A673 (cell line): Measurements from ENCODE around the gene CD9. TPM values are rescaled to one million over a fixed set of nuclear protein-coding genes. Genes with fewer than 3 reads are reported as not detected.

Experiments used
- BruUV-seq: library from RNA; stranded (reverse); fragments of 400-500 nt; replicated peaks from 2 replicates; lab custom pipeline; 2021; lab: Mats Ljungman, UMichigan
- CTCF ChIA-PET: fragments of 300-600 bp; sonication (Branson Sonifier 250); formaldehyde crosslinking; loops from one replicate; lab custom pipeline; 2022; ENCODE audit warnings: antibody characterized with exemption; lab: Charles Lee
- POLR2A ChIA-PET: fragments of 300-600 bp; sonication (Branson Sonifier 250); formaldehyde crosslinking; loops from one replicate; lab custom pipeline; 2022; ENCODE audit warnings: antibody characterized with exemption; ENCODE audit not compliant: low non-redundant PET; lab: Charles Lee
- DNase-seq: peaks from one replicate; pipeline ENCODE4 v3.0.0-alpha.2; 2015; ENCODE audit warnings: low spot score
- H3K27ac ChIP-seq: fragments of 200-600 bp; sonication (generic); 2 replicates; pipeline ENCODE4 v1.5.1; 2016; ENCODE audit warnings: mixed run types, low read depth, mild to moderate bottlenecking, mixed read lengths, antibody characterized with exemption, low read length; ENCODE audit not compliant: poor library complexity, severe bottlenecking
- H3K27me3 ChIP-seq: fragments of 200-600 bp; sonication (generic); replicated peaks from 2 replicates; pipeline ENCODE4 v1.6.1; 2017; ENCODE audit warnings: mixed run types, low read depth, mild to moderate bottlenecking, mixed read lengths, antibody characterized with exemption, low read length; ENCODE audit not compliant: insufficient read depth, poor library complexity
- H3K36me3 ChIP-seq: fragments of 200-600 bp; sonication (generic); 2 replicates; pipeline ENCODE4 v1.6.1; 2016; ENCODE audit warnings: mixed run types, mild to moderate bottlenecking, mixed read lengths, antibody characterized with exemption, low read length; ENCODE audit not compliant: insufficient read depth, poor library complexity, severe bottlenecking
- H3K4me1 ChIP-seq: fragments of 200-600 bp; sonication (generic); 2 replicates; pipeline ENCODE4 v1.6.1; 2017; ENCODE audit warnings: mixed run types, mild to moderate bottlenecking, mixed read lengths, antibody characterized with exemption, low read length; ENCODE audit not compliant: insufficient read depth, poor library complexity, severe bottlenecking
- H3K4me3 ChIP-seq: fragments of 200-600 bp; sonication (generic); 2 replicates; pipeline ENCODE4 v1.5.1; 2016; ENCODE audit warnings: low read depth, mixed run types, mild to moderate bottlenecking, mixed read lengths, low read length; ENCODE audit not compliant: poor library complexity, severe bottlenecking
- H3K9me3 ChIP-seq: fragments of 200-600 bp; sonication (generic); 2 replicates; pipeline ENCODE4 v1.6.1; 2016; ENCODE audit warnings: mixed run types, low read depth, mild to moderate bottlenecking, mixed read lengths, antibody characterized with exemption, low read length; ENCODE audit not compliant: poor library complexity, severe bottlenecking
- CTCF ChIP-seq: fragments of 300-800, 200-600 bp; sonication (generic); conservative IDR thresholded peaks from 2 replicates; pipeline ENCODE4 v1.5.1; 2017; ENCODE audit warnings: low read depth, mild to moderate bottlenecking, antibody characterized with exemption, low read length, moderate library complexity, mixed read lengths
- EZH2 ChIP-seq: fragments of 200-600 bp; sonication (generic); IDR thresholded peaks from 2 replicates; pipeline ENCODE4 v1.6.1; 2017; ENCODE audit warnings: borderline replicate concordance, low read depth, mild to moderate bottlenecking, mixed read lengths, antibody characterized with exemption, low read length; ENCODE audit not compliant: poor library complexity, severe bottlenecking
- intact Hi-C: fragments of 100-400 bp; cut with micrococcal nuclease; formaldehyde crosslinking; loops from one replicate; pipeline ENCODE4 v1.10.0; 2022; ENCODE audit not compliant: unreplicated experiment
- total RNA-seq: library from RNA; stranded (reverse); gene quantifications from 2 replicates; pipeline ENCODE4 v1.2.3, GENCODE V29; 2021

Gene CD9
- total RNA-seq, 1 experiment from 2014 or later = 2.8 TPM

- Histone ChIP-seq H3K27ac (no peak overlapping the region), H3K36me3 (no peaks in the 10 kb centered on the region), H3K4me3 (no peak overlapping the region), H3K9me3 (no peaks in the 10 kb centered on the region), H3K27me3 (peaks cover 20% of the 10 kb centered on the region), H3K4me1 (peaks cover 3% of the 10 kb centered on the region)
- no peak for DNase-seq
- BruUV-seq = no TSS peak
- CTCF ChIA-PET = no interaction called here
- TF ChIP-seq EZH2 = no peak
- no peak for TF ChIP-seq CTCF
- intact Hi-C loops = no loop called here
- POLR2A ChIA-PET = no interaction called here
Observed at GRCh38 chr12:6203601-6204000, 3.4 kb downstream of the CD9 start.

GRCh38 chr12:6204533-6205143, 4.4 kb downstream of the CD9 start:
- TF ChIP-seq CTCF (no peak), EZH2 (no peak)
- Histone ChIP-seq H3K4me1 (peaks cover 3% of the 10 kb centered on the region), H3K27ac (no peak overlapping the region), H3K36me3 (no peaks in the 10 kb centered on the region), H3K4me3 (no peak overlapping the region), H3K9me3 (no peaks in the 10 kb centered on the region), H3K27me3 (peaks cover 20% of the 10 kb centered on the region)
- intact Hi-C loops = no loop called here
- no peak for DNase-seq
- POLR2A ChIA-PET = no interaction called here
- CTCF ChIA-PET = no interaction called here
- no TSS peak for BruUV-seq

- POLR2A ChIA-PET = no interaction called here
Observed at GRCh38 chr12:6205144-6205539, 4.9 kb downstream of the CD9 start.

More at GRCh38 chr12:6205144-6205539, 4.9 kb downstream of the CD9 start:
- no peak for TF ChIP-seq CTCF
- no peak for TF ChIP-seq EZH2
- BruUV-seq = no TSS peak
- Histone ChIP-seq H3K27me3 (peaks cover 20% of the 10 kb centered on the region), H3K9me3 (no peaks in the 10 kb centered on the region), H3K27ac (no peak overlapping the region), H3K36me3 (no peaks in the 10 kb centered on the region), H3K4me1 (peaks cover 3% of the 10 kb centered on the region), H3K4me3 (no peak overlapping the region)
- DNase-seq = peak; percentile 21
- intact Hi-C loops = no loop called here
- CTCF ChIA-PET = no interaction called here
